Measurements from ENCODE around the gene PKM.

DNA sequence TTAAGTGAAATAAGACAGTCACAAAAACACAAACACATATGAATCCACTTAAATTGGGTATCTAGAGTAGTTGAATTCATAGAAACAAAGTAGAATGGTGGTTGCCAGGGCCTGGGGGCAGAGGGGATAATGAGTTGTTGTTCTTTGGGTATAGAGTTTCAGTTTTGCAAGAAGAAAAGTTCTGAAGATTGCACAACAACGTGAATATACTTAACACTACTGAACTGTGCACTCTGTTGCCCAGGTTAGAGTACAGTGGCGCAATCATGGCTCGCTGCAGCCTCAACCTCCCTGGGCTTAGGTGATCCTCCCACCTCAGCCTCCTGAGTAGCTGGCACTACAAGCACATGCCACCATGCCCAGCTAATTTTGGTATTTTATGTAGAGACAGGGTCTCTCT, 48.3 kb downstream of the PKM start:
- TF ChIP-seq ZBTB1 (CRISPR knock-in tag; IDR thresholded peaks at IDR 0.05; ENCODE audit: borderline replicate concordance, low read depth) (no peak), HSF4 (CRISPR knock-in tag; IDR thresholded peaks at IDR 0.05; ENCODE audit: borderline replicate concordance) (no peak), POLR2A (conservative IDR thresholded peaks at IDR 0.05) (no peak), SP1 (CRISPR knock-in tag; IDR thresholded peaks at IDR 0.05) (no peak), SNRNP70 (optimal IDR thresholded peaks at IDR 0.05; ENCODE audit: low read depth, low read length) (no peak), GATAD2B (IDR thresholded peaks at IDR 0.05; ENCODE audit: borderline replicate concordance) (no peak), MED1 (CRISPR knock-in tag; IDR thresholded peaks at IDR 0.05; ENCODE audit: borderline replicate concordance) (no peak), JUND (IDR thresholded peaks at IDR 0.05; ENCODE audit: borderline replicate concordance, low read depth, low read length) (no peak), JUND (tag; IDR thresholded peaks at IDR 0.05; ENCODE audit: borderline replicate concordance, low read depth, low read length) (no peak), IRF2 (CRISPR knock-in tag; IDR thresholded peaks at IDR 0.05) (no peak), MAFF (IDR thresholded peaks at IDR 0.05; ENCODE audit: low read length) (no peak), ZNF24 (IDR thresholded peaks at IDR 0.05) (no peak)
- TF ChIP-seq, protein P1, sequence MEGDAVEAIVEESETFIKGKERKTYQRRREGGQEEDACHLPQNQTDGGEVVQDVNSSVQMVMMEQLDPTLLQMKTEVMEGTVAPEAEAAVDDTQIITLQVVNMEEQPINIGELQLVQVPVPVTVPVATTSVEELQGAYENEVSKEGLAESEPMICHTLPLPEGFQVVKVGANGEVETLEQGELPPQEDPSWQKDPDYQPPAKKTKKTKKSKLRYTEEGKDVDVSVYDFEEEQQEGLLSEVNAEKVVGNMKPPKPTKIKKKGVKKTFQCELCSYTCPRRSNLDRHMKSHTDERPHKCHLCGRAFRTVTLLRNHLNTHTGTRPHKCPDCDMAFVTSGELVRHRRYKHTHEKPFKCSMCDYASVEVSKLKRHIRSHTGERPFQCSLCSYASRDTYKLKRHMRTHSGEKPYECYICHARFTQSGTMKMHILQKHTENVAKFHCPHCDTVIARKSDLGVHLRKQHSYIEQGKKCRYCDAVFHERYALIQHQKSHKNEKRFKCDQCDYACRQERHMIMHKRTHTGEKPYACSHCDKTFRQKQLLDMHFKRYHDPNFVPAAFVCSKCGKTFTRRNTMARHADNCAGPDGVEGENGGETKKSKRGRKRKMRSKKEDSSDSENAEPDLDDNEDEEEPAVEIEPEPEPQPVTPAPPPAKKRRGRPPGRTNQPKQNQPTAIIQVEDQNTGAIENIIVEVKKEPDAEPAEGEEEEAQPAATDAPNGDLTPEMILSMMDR (IDR thresholded peaks at IDR 0.05 in 2 of 3, conservative IDR thresholded peaks at IDR 0.05 in 1 of 3; ENCODE audit: insufficient read depth in 2 of 3, low read depth in 1 of 3, low read length in 3 of 3) = no peak
- TF ChIP-seq, protein P2, sequence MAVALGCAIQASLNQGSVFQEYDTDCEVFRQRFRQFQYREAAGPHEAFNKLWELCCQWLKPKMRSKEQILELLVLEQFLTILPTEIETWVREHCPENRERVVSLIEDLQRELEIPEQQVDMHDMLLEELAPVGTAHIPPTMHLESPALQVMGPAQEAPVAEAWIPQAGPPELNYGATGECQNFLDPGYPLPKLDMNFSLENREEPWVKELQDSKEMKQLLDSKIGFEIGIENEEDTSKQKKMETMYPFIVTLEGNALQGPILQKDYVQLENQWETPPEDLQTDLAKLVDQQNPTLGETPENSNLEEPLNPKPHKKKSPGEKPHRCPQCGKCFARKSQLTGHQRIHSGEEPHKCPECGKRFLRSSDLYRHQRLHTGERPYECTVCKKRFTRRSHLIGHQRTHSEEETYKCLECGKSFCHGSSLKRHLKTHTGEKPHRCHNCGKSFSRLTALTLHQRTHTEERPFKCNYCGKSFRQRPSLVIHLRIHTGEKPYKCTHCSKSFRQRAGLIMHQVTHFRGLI (CRISPR knock-in tag; IDR thresholded peaks at IDR 0.05) = no peak
- TF ChIP-seq, protein P3, sequence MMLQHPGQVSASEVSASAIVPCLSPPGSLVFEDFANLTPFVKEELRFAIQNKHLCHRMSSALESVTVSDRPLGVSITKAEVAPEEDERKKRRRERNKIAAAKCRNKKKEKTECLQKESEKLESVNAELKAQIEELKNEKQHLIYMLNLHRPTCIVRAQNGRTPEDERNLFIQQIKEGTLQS (IDR thresholded peaks at IDR 0.05) = no peak
- TF ChIP-seq, protein P3 (CRISPR knock-in tag; conservative IDR thresholded peaks at IDR 0.05) = no peak
